HepG2 (cell line): Measurements from ENCODE around the gene RREB1. TPM values are rescaled to one million over a fixed set of nuclear protein-coding genes. Genes with fewer than 3 reads are reported as not detected.

Experiments used
- FOXP4 ChIP-seq: sonication (generic); formaldehyde crosslinking; IDR thresholded peaks from 2 replicates; pipeline ENCODE4 v1.4.0; 2020; ENCODE audit warnings: missing genetic modification reagents
- MTA1 ChIP-seq: sonication (generic); formaldehyde crosslinking; IDR thresholded peaks from 2 replicates; pipeline ENCODE4 v1.4.0; 2020; ENCODE audit warnings: missing genetic modification reagents, mild to moderate bottlenecking, borderline replicate concordance
- MYNN ChIP-seq: sonication (generic); formaldehyde crosslinking; IDR thresholded peaks from 2 replicates; pipeline ENCODE4 v1.4.0; 2020; ENCODE audit warnings: mild to moderate bottlenecking, low read depth, missing genetic modification reagents
- NFIB ChIP-seq: sonication (generic); formaldehyde crosslinking; IDR thresholded peaks from 2 replicates; pipeline ENCODE4 v1.9.0; 2021; ENCODE audit warnings: missing genetic modification reagents, mild to moderate bottlenecking, borderline replicate concordance
- PPARG ChIP-seq: conservative IDR thresholded peaks from 2 replicates; pipeline ENCODE4 v1.6.1; 2016; ENCODE audit warnings: missing biosample characterization, missing genetic modification reagents
- RARG ChIP-seq: sonication (generic); formaldehyde crosslinking; IDR thresholded peaks from 2 replicates; pipeline ENCODE4 v1.4.0; 2020; ENCODE audit warnings: low read depth, mild to moderate bottlenecking, missing genetic modification reagents
- SATB2 ChIP-seq: sonication (generic); formaldehyde crosslinking; IDR thresholded peaks from 2 replicates; pipeline ENCODE4 v1.5.0; 2020; ENCODE audit warnings: missing genetic modification reagents
- TEAD2 ChIP-seq: sonication (generic); formaldehyde crosslinking; IDR thresholded peaks from 2 replicates; pipeline ENCODE4 v1.9.0; 2021; ENCODE audit warnings: missing genetic modification reagents
- XBP1 ChIP-seq: sonication (generic); formaldehyde crosslinking; IDR thresholded peaks from 2 replicates; pipeline ENCODE4 v1.5.0; 2020; ENCODE audit warnings: missing genetic modification reagents
- ZBTB25 ChIP-seq: IDR thresholded peaks from 2 replicates; pipeline ENCODE4 v1.6.1; 2018; ENCODE audit warnings: missing genetic modification reagents
- ZFAT ChIP-seq: sonication (generic); formaldehyde crosslinking; conservative IDR thresholded peaks from 2 replicates; pipeline ENCODE4 v1.8.1; 2023; ENCODE audit warnings: missing genetic modification reagents, inconsistent platforms
- ZNF256 ChIP-seq: sonication (generic); formaldehyde crosslinking; conservative IDR thresholded peaks from 2 replicates; pipeline ENCODE4 v1.4.0; 2020; ENCODE audit warnings: missing genetic modification reagents
- ZNF550 ChIP-seq: sonication (generic); formaldehyde crosslinking; IDR thresholded peaks from 2 replicates; pipeline ENCODE4 v1.4.0; 2020; ENCODE audit warnings: mild to moderate bottlenecking, missing genetic modification reagents, borderline replicate concordance
- ZNF557 ChIP-seq: sonication (generic); formaldehyde crosslinking; IDR thresholded peaks from 2 replicates; pipeline ENCODE4 v1.4.0; 2020; ENCODE audit warnings: missing genetic modification reagents
- ZNF7 ChIP-seq: IDR thresholded peaks from 2 replicates; pipeline ENCODE4 v1.6.1; 2016; ENCODE audit warnings: missing biosample characterization, missing genetic modification reagents
- ZSCAN12 ChIP-seq: sonication (generic); formaldehyde crosslinking; IDR thresholded peaks from 2 replicates; pipeline ENCODE4 v1.9.0; 2021; ENCODE audit warnings: mild to moderate bottlenecking, missing genetic modification reagents
- polyA plus RNA-seq, 8 experiments: library from polyadenylated mRNA; depleted of rRNA in 3 of 8; stranded (reverse) in 7 of 8; unstranded in 1 of 8; fragments of >200 nt; fragmentation: Illumina TruSeq in 4 of 8; extraction: Trizol in 4 of 8; gene quantifications; 2 replicates each; pipeline versions ENCODE4 v1.2.1 to v1.2.3, GENCODE V29; 2011 to 2016; ENCODE audit warnings: low read depth in 4 of 8, missing spikeins in 1 of 8, mixed read lengths in 1 of 8; ENCODE audit not compliant: insufficient read depth in 1 of 8
- total RNA-seq, 5 experiments: library from RNA; depleted of rRNA; stranded (reverse); fragments of >200 nt; fragmentation: Illumina TruSeq; extraction: Trizol; gene quantifications; 2 replicates each; pipeline ENCODE4 v1.2.3, GENCODE V29; 2016; ENCODE audit warnings: low read depth in 1 of 5
- TF ChIP-seq, protein P1 (sequence below): sonication (generic); formaldehyde crosslinking; IDR thresholded peaks from 2 replicates; pipeline ENCODE4 v1.4.0; 2020; ENCODE audit warnings: missing genetic modification reagents
- TF ChIP-seq, protein P2 (sequence below): sonication (generic); formaldehyde crosslinking; IDR thresholded peaks from 2 replicates; pipeline ENCODE4 v1.4.0; 2020; ENCODE audit warnings: missing genetic modification reagents, borderline replicate concordance

The RREB1 gene
- total and polyA plus RNA-seq, 2 of the 13 experiments (the other 11 are each of a cell fraction or from before 2014, with no cell fraction given) = 6.1 to 23.2 TPM

DNA sequence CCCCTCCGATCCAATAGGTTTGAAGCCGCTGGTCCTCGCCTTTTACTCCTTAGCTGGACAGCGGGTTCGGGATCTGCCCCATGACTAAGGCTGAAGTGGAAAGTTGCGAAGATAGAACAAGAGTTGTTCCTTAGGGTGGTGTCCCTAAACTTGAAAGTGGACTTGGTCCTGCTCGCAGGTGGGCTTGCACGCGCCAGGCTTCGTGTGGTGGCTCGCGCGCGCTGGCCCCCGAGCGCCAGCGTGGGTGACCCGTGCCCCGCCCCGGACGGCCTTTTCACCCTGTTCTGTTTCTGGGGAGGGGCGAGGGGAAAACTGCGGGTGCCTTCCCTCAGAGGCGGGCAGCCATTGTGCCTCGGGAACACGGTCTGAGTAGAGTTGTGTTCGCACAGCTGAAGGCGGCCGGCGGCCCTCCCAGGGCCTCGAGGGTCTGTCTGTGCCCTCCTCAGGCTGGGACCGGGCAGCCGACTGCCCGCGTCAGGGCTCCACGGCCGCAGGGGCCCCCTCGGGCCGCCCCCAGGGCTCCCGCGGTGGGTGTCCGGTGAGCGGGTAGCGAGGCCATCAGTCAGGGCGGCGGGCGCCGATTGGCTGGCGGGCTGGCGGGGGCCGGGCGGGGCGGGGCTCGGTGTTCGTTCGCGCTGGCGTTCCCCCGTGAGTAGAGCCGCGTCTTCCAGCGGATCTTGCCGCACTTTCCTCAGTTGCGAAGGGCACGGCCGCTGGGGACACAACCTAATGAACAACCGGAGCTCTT is 33.0 kb downstream of the RREB1 start (continued):
- TF ChIP-seq ZNF256 (CRISPR knock-in tag) = 0 out of 2 replicates have a peak, but pooled peaks have one; percentile 49
- no peak for TF ChIP-seq ZNF7 (CRISPR knock-in tag)
- TF ChIP-seq MTA1 (CRISPR knock-in tag) = peak; percentile 84; the same call in 1 of the 2 replicates
- TF ChIP-seq FOXP4 (CRISPR knock-in tag) = peak; percentile 40; the same call in 1 of the 2 replicates
- no peak for TF ChIP-seq NFIB (CRISPR knock-in tag)
- peak; percentile 52; the same call in 1 of the 2 replicates for TF ChIP-seq MYNN (CRISPR knock-in tag)
- TF ChIP-seq, protein P1, sequence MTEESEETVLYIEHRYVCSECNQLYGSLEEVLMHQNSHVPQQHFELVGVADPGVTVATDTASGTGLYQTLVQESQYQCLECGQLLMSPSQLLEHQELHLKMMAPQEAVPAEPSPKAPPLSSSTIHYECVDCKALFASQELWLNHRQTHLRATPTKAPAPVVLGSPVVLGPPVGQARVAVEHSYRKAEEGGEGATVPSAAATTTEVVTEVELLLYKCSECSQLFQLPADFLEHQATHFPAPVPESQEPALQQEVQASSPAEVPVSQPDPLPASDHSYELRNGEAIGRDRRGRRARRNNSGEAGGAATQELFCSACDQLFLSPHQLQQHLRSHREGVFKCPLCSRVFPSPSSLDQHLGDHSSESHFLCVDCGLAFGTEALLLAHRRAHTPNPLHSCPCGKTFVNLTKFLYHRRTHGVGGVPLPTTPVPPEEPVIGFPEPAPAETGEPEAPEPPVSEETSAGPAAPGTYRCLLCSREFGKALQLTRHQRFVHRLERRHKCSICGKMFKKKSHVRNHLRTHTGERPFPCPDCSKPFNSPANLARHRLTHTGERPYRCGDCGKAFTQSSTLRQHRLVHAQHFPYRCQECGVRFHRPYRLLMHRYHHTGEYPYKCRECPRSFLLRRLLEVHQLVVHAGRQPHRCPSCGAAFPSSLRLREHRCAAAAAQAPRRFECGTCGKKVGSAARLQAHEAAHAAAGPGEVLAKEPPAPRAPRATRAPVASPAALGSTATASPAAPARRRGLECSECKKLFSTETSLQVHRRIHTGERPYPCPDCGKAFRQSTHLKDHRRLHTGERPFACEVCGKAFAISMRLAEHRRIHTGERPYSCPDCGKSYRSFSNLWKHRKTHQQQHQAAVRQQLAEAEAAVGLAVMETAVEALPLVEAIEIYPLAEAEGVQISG (CRISPR knock-in tag) = peak; percentile 72
- TF ChIP-seq, protein P2, sequence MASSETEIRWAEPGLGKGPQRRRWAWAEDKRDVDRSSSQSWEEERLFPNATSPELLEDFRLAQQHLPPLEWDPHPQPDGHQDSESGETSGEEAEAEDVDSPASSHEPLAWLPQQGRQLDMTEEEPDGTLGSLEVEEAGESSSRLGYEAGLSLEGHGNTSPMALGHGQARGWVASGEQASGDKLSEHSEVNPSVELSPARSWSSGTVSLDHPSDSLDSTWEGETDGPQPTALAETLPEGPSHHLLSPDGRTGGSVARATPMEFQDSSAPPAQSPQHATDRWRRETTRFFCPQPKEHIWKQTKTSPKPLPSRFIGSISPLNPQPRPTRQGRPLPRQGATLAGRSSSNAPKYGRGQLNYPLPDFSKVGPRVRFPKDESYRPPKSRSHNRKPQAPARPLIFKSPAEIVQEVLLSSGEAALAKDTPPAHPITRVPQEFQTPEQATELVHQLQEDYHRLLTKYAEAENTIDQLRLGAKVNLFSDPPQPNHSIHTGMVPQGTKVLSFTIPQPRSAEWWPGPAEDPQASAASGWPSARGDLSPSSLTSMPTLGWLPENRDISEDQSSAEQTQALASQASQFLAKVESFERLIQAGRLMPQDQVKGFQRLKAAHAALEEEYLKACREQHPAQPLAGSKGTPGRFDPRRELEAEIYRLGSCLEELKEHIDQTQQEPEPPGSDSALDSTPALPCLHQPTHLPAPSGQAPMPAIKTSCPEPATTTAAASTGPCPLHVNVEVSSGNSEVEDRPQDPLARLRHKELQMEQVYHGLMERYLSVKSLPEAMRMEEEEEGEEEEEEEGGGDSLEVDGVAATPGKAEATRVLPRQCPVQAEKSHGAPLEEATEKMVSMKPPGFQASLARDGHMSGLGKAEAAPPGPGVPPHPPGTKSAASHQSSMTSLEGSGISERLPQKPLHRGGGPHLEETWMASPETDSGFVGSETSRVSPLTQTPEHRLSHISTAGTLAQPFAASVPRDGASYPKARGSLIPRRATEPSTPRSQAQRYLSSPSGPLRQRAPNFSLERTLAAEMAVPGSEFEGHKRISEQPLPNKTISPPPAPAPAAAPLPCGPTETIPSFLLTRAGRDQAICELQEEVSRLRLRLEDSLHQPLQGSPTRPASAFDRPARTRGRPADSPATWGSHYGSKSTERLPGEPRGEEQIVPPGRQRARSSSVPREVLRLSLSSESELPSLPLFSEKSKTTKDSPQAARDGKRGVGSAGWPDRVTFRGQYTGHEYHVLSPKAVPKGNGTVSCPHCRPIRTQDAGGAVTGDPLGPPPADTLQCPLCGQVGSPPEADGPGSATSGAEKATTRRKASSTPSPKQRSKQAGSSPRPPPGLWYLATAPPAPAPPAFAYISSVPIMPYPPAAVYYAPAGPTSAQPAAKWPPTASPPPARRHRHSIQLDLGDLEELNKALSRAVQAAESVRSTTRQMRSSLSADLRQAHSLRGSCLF (CRISPR knock-in tag) = no peak
- peak; percentile 58; the same call in 1 of the 2 replicates for TF ChIP-seq SATB2
- TF ChIP-seq RARG (CRISPR knock-in tag) = 0 out of 2 replicates have a peak, but pooled peaks have one; percentile 62
- 0 out of 2 replicates have a peak, but pooled peaks have one; percentile 71 for TF ChIP-seq ZNF550 (CRISPR knock-in tag)
- TF ChIP-seq ZFAT (CRISPR knock-in tag) = no peak
- TF ChIP-seq TEAD2 (CRISPR knock-in tag) = no peak; the same call in 1 of the 2 replicates
- TF ChIP-seq ZSCAN12 = peak; percentile 32; the same call in 1 of the 2 replicates
- TF ChIP-seq ZBTB25 (CRISPR knock-in tag) = peak; percentile 46; the same call in 1 of the 2 replicates
- peak; percentile 76 for TF ChIP-seq ZNF557 (CRISPR knock-in tag)
- no peak for TF ChIP-seq XBP1 (CRISPR knock-in tag)
- peak; percentile 24; the same call in 1 of the 2 replicates for TF ChIP-seq PPARG
